HEK293T (cell line): ENCODE results near the gene LAPTM4A.

Source experiments
- BHLHE40 ChIP-seq: fragments of 450-650 bp; IDR thresholded peaks from 2 replicates; pipeline ENCODE4 v1.6.1; 2016; ENCODE audit warnings: mild to moderate bottlenecking, moderate library complexity, borderline replicate concordance
- ELF4 ChIP-seq: fragments of 450-650 bp; IDR thresholded peaks from 2 replicates; pipeline ENCODE4 v1.6.1; 2017; ENCODE audit warnings: antibody characterized with exemption
- FOXA1 ChIP-seq: fragments of 450-650 bp; IDR thresholded peaks from 2 replicates; pipeline ENCODE4 v1.6.1; 2016; ENCODE audit warnings: mild to moderate bottlenecking
- FOXK2 ChIP-seq: fragments of 450-650 bp; IDR thresholded peaks from 2 replicates; pipeline ENCODE4 v1.6.1; 2016; ENCODE audit warnings: mild to moderate bottlenecking
- L3MBTL2 ChIP-seq: fragments of 450-650 bp; conservative IDR thresholded peaks from 2 replicates; pipeline ENCODE4 v1.6.1; 2016; ENCODE audit warnings: mild to moderate bottlenecking
- NFRKB ChIP-seq: fragments of 450-650 bp; IDR thresholded peaks from 2 replicates; pipeline ENCODE4 v1.6.1; 2016; ENCODE audit warnings: mild to moderate bottlenecking, moderate library complexity
- SP1 ChIP-seq: fragments of 450-650 bp; IDR thresholded peaks from 2 replicates; pipeline ENCODE4 v1.6.1; 2017
- SUZ12 ChIP-seq: fragments of 450-650 bp; IDR thresholded peaks from 2 replicates; pipeline ENCODE4 v1.6.1; 2016; ENCODE audit warnings: mild to moderate bottlenecking
- TARDBP ChIP-seq: fragments of 450-650 bp; IDR thresholded peaks from 2 replicates; pipeline ENCODE4 v1.6.1; 2016
- ZNF384 ChIP-seq: fragments of 450-650 bp; IDR thresholded peaks from 2 replicates; pipeline ENCODE4 v1.6.1; 2016

GRCh38 chr2:20044778-20045177 is 6.7 kb downstream of the LAPTM4A start:
- TF ChIP-seq SP1 (no peak), SUZ12 (no peak), ZNF384 (no peak), ELF4 (no peak), L3MBTL2 (no peak), TARDBP (no peak), NFRKB (no peak), FOXA1 (no peak), FOXK2 (no peak), BHLHE40 (no peak)
